Right renal cortex interstitium (tissue), 3 donors: ENCODE data around the gene SERTAD4. TPM values are rescaled to one million over a fixed set of nuclear protein-coding genes. Genes with fewer than 3 reads are reported as not detected.
"Not testable (repeated sequence)": the region's sequence is repeated elsewhere in the genome, so short reads cannot be mapped to it uniquely, and the experiment has no call there.

Experiments
- DNase-seq, 3 donors: peaks; one replicate each; pipeline ENCODE4 v3.0.0-alpha.2; 2013; ENCODE audit warnings: low read depth in 3 of 3, low spot score in 2 of 3
- polyA plus RNA-seq, 3 donors: library from polyadenylated mRNA; unstranded; fragments of 120-200 nt; gene quantifications; one replicate each; pipeline ENCODE4 v1.2.1, GENCODE V29; 2013; ENCODE audit not compliant: insufficient read length in 3 of 3

The SERTAD4 gene
- polyA plus RNA-seq = 1 to 10 TPM; 3.9 to 4.9 (median 4.3) TPM

- peak in 1 of 3 donors; percentile 39 for DNase-seq
Observed at GRCh38 chr1:210232511-210233215, at the start of gene SERTAD4. SERTAD4 (plus strand) TSS chr1:210232796; CDS start chr1:210237961, 5,165 bp downstream.

- DNase-seq = no peak
Observed at GRCh38 chr1:210185063-210185462, 47.5 kb upstream of the SERTAD4 start.

- not testable (repeated sequence) for DNase-seq
Observed at GRCh38 chr1:210187849-210188606, 44.6 kb upstream of the SERTAD4 start.

DNA sequence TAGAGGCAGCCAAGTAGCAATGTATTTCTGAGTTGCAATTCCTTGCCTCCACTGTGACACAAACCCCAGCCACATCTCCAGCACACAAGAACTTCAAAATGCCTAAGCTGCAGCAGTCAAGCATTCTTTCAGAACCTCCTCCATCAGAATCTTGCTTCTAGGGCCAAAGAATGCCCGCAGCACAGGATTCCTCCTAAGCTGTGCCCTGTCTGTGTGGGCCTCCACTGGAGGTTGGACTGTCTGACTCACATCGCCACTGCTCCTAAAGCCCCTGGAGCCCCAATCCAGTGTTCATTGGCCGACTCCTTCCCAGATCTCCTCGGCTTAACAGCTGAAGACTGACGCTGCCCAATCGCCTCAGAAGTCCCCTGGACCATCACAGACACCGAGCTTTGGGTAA, 43.2 kb upstream of the SERTAD4 start:
- DNase-seq = no peak

- no peak for DNase-seq
Observed at GRCh38 chr1:210195635-210196160, 36.9 kb upstream of the SERTAD4 start.

DNA sequence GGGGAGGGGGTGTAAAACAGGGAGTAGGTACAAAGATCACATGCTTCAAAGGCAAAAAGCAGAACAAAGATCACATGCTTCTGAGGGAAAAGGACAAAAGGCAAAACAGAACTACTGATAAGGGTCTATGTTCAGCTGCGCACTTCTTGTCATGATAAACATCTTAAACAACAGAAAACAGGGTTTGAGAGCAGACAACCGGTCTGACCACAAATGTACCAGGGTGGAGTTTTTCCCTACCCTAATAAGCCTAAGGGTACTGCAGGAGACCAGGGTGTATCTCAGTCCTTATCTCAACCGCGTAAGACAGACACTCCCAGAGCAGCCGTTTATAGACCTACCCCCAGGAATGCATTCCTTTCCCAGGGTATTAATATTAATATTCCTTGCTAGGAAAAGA, 36.3 kb upstream of the SERTAD4 start:
- DNase-seq = not testable (repeated sequence)

DNA sequence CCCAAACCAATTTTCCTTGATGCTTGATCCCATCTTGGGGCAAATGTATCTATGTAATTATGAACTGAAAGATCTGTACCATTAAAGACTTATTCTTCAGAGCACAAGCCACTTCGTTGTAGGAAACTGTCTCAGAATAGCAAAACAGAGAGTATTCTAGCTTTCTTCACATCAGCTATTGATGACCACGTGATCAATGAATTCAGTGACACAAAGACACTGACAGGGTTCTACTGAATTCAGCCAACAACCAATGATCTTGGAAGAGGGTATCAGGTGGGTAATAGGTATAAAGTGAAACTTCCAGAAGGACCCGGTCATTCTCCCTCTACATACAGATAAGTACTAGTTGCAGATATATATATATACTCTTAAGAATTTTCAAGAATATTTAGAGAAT, 33.8 kb upstream of the SERTAD4 start:
- no peak for DNase-seq

DNA sequence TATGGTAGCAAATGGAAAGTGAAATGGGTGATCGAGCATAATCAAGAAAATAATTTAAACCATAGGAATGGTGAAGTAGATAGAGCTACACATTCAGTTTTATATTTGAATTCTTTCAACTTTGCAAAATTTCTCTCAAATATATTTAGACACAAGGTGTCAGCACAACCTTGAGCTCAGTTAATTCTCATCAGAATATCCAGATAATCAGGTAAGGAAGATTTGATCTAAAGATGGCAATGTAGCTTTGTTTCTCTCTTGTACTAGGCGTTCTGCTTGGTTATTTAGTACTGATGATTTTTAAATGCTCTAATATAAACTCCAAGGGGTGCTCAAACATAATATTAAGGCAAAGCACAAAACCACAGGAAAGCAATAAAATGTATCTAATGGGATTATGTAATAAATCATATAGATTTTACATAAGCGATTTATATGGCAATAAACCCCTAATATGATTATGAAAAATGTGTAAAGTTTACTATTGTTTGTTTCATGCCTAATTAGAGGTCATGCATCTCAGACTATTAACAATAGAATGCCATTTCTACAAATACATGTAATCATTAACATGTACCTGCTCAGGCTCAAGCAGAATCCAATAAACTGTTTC, 32.4 kb upstream of the SERTAD4 start:
- DNase-seq = no peak

DNA sequence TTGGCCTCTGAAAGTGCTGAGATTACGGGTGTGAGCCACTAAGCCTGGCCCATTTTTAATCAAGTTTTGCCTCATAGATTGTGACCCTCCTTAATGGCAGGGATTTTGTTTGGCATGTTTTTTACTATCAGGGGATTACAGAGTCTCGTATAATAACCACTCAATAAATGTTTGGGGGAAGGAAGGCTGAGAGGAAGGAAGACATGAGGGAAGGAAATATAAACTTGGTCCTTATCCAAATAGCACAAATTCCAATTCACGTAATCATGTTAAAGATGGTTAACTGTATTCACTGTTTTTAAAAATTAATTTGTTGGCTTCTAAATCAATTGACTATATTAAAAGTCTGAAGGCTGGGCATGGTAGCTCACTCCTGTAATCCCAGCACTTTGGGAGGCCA, 30.9 kb upstream of the SERTAD4 start:
- DNase-seq = no peak

DNA sequence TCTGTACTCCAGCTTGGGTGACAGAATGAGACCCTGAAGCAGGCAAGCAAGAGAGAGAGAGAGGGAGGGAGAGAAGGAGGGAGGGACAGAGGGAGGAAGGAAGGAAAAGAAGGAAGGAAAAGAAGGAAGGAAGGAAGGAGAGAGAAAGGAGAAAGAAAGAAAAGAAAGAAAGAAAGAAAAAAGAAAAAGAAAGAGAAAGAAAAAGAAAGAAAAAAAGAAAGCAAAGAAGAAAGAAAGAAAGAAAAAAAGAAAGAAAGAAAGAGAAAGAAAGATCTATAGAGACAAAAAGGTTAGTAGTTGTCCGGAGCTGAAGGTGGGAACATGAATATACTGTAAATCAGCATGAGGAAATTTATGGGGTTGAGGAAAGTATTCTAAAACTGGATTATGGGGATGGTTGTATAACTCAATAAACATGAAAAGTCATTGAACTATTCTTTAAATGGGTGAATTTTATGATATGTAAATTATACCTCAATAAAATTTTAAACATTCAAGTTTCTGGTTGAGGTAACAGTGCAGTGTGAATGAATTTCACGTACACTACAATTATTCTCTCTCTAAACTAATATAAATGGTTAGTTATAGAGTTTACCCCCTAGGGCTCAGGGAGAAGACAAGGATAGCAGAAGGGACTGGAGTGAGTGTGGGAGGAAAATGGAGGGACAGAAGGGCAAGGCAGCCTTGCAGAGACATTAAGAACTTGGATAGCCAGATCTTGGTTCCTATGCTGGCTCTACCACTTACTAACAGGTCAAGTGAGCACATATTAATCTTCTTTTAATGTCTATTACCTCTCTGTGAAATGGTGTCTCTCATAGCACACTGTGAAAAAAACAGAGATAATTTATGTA, 24.8 kb upstream of the SERTAD4 start:
- no peak for DNase-seq

- DNase-seq = no peak
Observed at GRCh38 chr1:210213335-210213734, 19.3 kb upstream of the SERTAD4 start.

DNA sequence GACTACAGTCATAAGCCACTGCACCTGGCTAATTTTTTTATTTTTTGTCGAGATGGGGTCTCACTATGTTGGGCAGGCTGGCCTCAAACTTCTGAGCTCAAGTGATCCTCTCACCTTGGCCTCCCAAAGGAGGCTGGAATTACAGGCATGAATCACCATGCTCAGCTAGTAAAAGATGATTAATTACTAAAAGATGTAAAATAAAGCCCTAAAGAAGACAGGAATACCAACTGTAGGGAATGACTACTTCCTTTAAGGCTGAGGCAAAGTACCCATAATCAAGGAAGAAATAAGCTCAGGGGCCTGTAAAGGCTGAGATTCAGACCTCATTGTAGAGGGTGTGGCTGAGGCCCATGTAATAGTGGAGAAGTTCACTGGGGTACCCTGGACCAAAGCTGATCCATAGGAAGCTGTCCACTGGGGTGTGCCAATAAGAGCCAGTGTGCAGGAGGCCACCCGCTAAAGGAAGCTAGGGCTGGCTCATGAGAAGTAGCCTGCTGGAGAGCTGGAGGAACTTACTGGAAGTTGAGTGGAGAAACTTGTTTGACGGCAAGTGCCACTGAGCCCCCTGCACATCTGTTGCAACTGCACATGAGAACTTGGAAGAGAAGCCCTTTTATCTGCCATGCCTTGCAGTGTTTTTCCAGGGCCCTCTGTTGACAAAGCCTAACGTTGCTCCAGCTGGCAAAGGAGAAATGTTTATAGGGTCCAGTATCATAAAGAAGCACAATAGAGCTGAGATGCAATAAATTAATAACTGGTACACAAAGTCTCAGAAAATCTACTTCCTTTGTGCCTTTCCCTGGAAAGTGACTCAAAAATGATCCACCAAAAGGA, 17.8 kb upstream of the SERTAD4 start:
- no peak for DNase-seq

- no peak for DNase-seq
Observed at GRCh38 chr1:210217482-210217881, 15.1 kb upstream of the SERTAD4 start.

DNA sequence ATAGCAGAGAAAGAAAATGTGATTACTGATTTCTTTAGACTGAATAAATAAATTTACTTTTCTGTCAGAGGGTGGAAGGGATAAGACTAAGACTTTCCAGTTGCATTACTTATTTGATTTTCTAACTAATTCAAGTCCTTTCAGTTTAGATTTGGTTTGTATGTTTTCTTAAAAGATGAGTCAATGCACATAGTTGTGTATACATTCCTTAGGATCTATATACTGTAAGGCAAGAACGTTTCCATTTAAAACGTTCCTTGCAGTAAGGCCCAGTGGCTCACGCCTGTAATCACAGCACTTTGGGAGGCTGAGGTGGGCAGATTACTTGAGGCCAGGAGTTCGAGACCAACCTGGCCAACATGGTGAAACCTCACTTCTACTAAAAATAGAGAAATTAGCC, 14.5 kb upstream of the SERTAD4 start:
- DNase-seq = no peak

DNA sequence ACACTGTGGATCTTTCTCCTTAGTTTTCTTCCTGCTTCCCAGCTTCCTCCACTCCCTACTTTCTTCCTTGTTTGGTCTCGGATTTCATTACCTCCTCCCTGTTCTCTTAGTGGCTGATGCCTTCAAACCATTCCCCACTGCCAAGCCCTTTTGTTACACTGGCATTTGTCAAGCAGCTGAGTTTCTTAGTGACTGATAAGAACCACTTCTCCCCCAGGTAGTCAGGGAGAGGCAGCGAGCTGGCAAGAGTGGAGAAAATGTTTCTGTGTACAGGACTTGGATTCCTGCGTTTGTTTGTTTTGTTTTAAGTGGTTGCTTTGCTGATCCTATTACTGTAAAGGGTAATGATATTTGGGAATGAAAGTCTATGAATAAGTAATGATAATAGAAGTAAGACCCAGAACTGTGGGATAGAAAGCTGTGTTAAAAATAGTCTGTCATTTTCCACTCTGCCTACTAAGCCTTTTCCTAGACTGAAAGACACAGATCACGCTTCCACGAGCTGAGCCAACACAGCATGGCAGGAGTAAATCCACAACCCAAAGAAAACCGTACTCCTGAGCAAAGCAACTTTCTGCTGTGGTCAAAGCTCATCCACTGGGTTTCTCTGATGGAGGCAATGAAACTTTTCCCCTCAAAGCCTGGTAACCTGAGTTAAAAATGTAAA, 10.1 kb upstream of the SERTAD4 start:
- peak in 1 of 3 donors; percentile 33 for DNase-seq

DNA sequence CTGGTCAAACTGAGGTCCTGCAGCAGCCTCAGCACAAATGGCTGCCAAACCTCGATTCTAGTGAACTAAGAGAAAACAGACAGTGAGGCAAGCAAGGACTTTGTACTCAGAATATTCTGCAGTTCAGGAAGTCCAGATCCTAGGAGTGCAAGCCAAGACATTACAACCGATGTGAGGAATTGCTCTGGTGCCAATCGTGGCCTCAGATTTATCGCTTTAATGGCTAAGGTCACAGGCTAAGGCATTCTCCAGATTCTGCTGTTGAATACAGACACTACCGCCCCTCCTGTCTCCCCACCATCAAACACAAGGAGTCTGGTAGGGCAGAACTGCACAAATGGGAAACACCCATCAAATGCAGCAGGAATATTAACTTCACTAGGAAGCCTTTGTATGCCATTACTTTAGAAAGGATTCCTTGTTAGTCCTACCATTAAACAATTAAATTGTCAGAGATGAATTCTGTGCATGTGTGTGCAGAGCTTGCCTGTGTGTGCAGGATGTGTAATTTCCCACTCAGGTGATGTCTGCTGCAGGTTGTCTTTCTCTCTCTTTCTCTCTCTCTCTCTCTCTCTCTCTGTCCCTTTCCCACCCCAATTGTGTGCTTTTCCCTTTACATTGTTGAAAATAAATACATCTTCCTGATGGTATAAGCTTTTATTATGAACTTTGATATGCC, 9.2 kb upstream of the SERTAD4 start:
- DNase-seq = no peak

- no peak for DNase-seq
Observed at GRCh38 chr1:210228158-210228557, 4.4 kb upstream of the SERTAD4 start.

- DNase-seq = no peak
Observed at GRCh38 chr1:210230149-210230695, 2.4 kb upstream of the SERTAD4 start.
